IPS-11a (cell line): Measurements from ENCODE around the gene CCRL2.
"Not testable (repeated sequence)": the region's sequence is repeated elsewhere in the genome, so short reads cannot be mapped to it uniquely, and the experiment has no call there.

ENCODE experiments used
- H3K4me3 ChIP-seq: one replicate; pipeline ENCODE4 v1.5.1; 2013; ENCODE audit warnings: low read depth, low read length, control low read depth

Gene CCRL2

DNA sequence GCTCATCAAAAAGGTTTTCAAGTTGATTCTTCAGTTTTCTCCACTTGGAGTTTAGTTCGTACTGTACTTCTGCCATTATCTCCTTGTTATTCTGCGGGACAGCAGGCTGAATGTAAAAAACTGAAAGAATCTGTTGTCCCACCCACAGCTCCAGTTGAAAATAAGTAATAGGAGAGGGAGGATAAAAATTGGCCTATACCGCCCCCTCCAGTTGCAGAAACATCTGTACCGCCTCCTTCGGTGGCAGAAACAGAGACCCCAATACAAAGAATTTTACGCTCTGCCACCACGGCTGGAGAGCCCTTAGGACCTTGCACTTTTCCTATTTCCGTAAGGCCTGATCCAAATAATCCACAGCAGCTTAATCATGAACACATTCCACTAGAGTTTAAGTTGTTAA lies 20.3 kb downstream of the CCRL2 start:
- H3K4me3 ChIP-seq = not testable (repeated sequence)

DNA sequence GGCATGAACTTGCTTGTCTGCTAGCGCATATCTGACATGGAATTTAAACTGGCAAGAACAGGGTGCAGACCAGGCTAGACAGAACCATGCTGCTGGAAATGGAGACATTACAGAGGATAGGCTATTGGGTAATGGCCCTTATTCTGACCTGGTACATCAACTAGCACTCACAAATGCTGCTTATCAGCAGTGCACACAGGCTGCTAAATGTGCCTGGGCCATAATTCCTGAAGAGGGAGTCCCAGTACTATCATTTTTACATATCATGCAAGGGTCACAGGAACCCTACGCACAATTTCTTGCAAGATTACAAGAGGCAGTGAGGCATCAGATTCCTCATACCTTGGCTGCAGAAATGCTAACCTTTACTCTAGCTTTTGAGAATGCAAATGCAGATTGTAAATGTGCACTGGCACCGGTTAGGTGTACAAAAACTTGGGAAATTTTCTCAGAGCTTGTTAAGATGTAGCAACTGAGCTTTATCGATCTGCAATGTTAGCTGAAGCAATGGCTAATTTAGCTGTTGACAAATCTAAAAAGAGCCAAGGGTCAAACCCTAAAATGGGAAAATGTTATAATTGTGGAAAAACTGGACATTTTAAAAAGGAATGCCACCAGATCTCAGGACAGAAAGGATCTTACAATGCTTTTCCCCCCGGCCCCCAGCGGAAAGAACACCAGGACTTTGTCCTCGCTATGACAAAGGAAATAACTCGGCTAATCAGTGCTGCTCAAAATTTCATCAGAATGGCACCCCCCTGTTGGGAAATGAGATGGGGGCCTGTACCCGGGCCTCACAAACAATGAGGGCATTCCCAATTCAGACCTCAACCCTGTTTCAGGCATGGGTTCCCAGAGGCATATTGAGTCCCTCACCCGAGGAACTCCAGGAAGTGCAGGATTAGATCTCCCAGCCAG lies 21.1 kb downstream of the CCRL2 start:
- no peak overlapping the region for H3K4me3 ChIP-seq

DNA sequence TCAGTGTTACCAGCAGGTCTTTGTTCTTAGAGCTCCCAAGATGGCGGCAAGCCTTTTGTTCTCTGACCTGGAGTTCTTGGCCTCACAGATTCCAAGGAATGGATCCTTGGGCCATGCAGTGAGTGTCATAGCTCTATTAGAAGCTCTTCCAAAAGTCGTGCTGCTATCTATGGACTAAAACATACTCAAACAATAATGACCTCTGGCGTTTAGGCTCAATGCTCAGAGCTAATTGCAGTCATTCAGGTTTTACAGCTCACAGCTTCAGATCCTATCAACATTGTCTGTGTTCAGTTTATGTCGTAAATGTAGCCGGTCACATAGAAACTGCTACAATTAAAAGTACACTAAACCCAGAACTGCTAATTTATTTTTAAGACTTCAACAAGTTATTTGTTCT lies 22.2 kb downstream of the CCRL2 start:
- no peak overlapping the region for H3K4me3 ChIP-seq

- H3K4me3 ChIP-seq = no peak overlapping the region
Observed at GRCh38 chr3:46429671-46430070, 22.6 kb downstream of the CCRL2 start.

- not testable (repeated sequence) for H3K4me3 ChIP-seq
Observed at GRCh38 chr3:46430879-46431278, 23.8 kb downstream of the CCRL2 start.

- not testable (repeated sequence) for H3K4me3 ChIP-seq
Observed at GRCh38 chr3:46431905-46432304, 24.8 kb downstream of the CCRL2 start.

GRCh38 chr3:46433118-46433517 lies 26.1 kb downstream of the CCRL2 start:
- not testable (repeated sequence) for H3K4me3 ChIP-seq

- H3K4me3 ChIP-seq = no peak overlapping the region
Observed at GRCh38 chr3:46433841-46434240, 26.8 kb downstream of the CCRL2 start.

- no peak overlapping the region for H3K4me3 ChIP-seq
Observed at GRCh38 chr3:46435081-46435726, 28.1 kb downstream of the CCRL2 start.

DNA sequence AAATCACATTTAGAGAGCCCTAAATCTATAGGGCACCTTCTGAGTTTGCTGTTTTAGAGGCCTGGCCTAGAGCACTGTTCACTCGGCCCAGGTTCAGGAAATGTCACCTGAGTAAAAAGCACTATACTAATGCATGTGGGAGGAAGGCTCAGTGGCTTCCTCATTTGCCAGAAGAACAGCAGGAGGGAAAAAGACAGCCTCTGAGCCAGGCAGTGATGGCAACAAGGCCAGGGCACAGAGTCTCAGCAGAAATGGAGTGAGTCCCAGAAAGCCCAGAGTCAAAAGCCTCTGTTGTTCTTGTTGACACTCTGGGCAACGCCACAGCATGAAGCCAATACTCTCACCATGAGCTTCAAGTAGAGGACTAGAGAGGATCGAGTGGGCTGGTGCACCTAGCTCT lies 31.8 kb downstream of the CCRL2 start:
- H3K4me3 ChIP-seq = no peak overlapping the region

- no peak overlapping the region for H3K4me3 ChIP-seq
Observed at GRCh38 chr3:46440531-46441294, 33.7 kb downstream of the CCRL2 start.

- H3K4me3 ChIP-seq = no peak overlapping the region
Observed at GRCh38 chr3:46442576-46443530, 35.8 kb downstream of the CCRL2 start.

DNA sequence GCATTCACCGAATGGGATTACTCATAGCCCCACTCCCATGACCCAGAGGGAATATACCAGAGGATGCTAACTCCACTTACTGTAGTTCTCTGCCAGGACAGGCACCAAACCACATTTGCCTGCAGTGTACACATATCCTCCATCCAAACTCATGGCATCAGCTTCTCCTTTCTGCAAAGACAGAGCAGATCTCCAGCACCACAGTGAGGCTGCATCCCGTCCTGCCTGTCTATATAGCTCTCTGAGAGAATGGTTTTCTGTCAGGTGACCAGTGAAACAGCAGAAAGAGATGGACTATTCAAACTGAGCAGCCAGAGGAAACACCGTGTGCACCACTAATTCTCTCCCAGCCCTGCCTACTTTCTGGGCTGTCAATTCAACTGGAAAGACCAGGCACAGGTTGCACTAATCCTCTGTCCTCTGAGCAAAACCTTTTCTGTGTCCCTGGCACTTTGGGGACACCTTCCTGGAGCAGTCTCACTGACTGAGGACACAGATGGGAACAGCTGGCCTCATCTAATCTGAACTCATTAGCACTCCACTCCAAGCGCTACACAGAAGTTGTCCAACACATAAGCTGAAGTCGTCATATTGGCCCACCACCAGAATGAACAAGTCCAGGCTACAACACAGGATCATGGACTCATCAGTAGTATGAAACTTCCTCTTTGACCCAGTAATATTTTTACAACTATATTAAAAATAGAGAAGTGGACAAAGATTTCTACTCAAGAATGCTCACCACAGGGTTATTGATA lies 40.3 kb downstream of the CCRL2 start:
- no peak overlapping the region for H3K4me3 ChIP-seq

- no peak overlapping the region for H3K4me3 ChIP-seq
Observed at GRCh38 chr3:46448721-46449120, 41.7 kb downstream of the CCRL2 start.

DNA sequence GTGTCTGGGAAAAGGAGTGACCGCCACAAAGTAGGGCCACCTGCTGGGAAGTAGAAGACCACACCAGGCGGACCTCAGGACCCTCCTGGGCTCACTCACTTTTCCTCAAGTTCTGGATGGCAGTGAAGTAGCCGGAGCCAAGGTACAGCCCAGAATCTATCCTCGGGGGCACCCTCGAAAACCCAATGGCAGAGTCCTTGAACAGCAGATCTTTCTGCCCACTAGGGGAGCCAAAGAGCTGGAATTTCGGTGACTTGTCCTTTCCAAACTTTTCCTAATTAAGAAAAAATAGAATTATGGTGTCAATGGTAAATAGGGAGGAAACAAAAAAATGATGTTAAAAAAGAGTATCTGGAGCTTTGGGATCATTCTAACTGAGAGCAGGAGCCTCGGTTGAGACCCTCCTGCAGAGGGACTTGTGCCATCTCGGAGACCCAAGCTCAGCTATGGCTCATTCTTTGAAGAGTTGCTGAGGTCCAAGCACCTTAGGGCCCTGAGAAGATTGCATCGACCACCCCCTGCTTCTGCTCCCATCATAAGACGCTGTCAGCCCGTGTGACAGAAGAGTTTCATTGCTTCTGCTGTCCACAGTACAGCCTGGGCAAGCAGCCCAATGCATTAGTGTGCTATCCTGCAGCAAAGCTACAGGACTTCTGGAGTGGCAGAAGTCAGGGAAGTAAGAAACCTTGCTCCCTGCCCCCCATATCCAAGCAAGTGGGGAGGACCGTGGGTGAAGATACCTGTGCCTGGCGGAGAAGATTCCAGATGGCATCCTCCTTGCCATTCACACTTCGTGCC lies 42.9 kb downstream of the CCRL2 start:
- H3K4me3 ChIP-seq = no peak overlapping the region

- no peak overlapping the region for H3K4me3 ChIP-seq
Observed at GRCh38 chr3:46453526-46454208, 46.6 kb downstream of the CCRL2 start.

DNA sequence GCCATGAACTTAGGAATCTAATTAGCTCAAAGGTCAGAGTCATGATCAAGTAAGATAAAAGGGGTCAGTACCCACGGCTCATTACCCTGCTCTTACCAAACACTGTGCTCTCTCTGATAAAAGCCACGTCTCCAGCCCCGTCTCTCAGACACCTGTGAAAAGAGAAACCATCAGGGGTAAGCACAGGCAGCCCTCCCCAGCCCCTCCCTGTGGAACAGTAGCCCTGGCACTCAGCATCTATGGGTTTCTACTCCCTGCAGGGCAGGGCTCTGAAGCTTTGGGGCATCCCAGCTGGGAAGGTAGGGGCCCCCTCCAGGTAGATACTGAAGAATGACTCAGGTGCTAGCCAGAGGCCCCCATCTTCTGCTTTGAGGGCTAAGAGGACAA lies 47.1 kb downstream of the CCRL2 start:
- H3K4me3 ChIP-seq = no peak overlapping the region

DNA sequence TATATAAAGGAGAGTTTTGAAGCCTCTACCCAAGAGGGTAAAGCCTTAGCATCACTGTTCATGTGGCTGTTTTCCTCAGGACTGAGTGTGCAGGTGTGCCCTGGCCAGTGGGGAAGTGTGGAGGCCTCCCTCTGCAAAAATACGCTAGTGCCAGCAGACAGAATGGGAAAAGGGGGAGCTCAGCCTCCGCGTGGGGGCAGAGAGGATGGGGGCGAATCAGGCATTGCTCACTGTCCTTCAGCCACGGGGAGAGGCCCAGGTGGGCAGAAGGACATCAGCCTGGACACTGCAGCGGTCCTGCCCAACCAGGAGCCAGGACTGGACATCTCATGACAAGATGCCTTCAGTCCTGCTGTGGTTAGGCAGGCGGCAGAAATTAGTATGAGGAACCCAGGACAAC lies 47.5 kb downstream of the CCRL2 start:
- H3K4me3 ChIP-seq = no peak overlapping the region
